Gastrocnemius medialis (tissue), 4 donors: Measurements from ENCODE around the gene CDH23. TPM values are rescaled to one million over a fixed set of nuclear protein-coding genes. Genes with fewer than 3 reads are reported as not detected.

Experiments used
- ATAC-seq, 2 donors: fragments of 150-250 bp; one replicate each; pipeline ENCODE4 v1.9.1; 2016
- DNase-seq, 2 donors: peaks; one replicate each; pipeline ENCODE4 v3.0.0-alpha.2; 2019
- H3K27ac ChIP-seq, 4 donors: fragments of 200-600 bp; sonication (generic); 1 replicate in 1 of 4; 2 replicates in 3 of 4; pipeline ENCODE4 v1.5.1; 2016 to 2018; ENCODE audit warnings: mild to moderate bottlenecking in 2 of 4, moderate library complexity in 1 of 4
- H3K27me3 ChIP-seq, 3 donors: fragments of 200-600 bp; sonication (generic) in 2 of 3; 1 replicate in 1 of 3; 2 replicates in 2 of 3; pipeline versions ENCODE4 v1.5.1 to v1.6.0; 2016 to 2019; ENCODE audit warnings: mild to moderate bottlenecking in 1 of 3, moderate library complexity in 1 of 3
- H3K36me3 ChIP-seq, 2 donors: fragments of 200-600 bp; sonication (generic) in 1 of 2; one replicate each; pipeline ENCODE4 v1.5.1; 2017 to 2018
- H3K4me1 ChIP-seq, 2 donors: fragments of 200-600 bp; sonication (generic) in 1 of 2; one replicate each; pipeline ENCODE4 v1.5.1; 2016 to 2017; ENCODE audit warnings: mild to moderate bottlenecking in 2 of 2
- H3K4me3 ChIP-seq, 4 donors: fragments of 200-600 bp; sonication (generic) in 3 of 4; 1 replicate in 1 of 4; 2 replicates in 3 of 4; pipeline ENCODE4 v1.5.1; 2016 to 2019; ENCODE audit warnings: mild to moderate bottlenecking in 2 of 4
- H3K9me3 ChIP-seq, 3 donors: fragments of 200-600 bp; sonication (generic) in 2 of 3; 1 replicate in 1 of 3; 2 replicates in 2 of 3; pipeline ENCODE4 v1.5.1; 2016 to 2019
- POLR2A ChIP-seq, 2 donors: fragments of 450-650 bp; IDR thresholded peaks; one replicate each; pipeline ENCODE4 v1.6.1; 2017; ENCODE audit warnings: antibody characterized with exemption in 2 of 2, mild to moderate bottlenecking in 2 of 2, moderate library complexity in 2 of 2
- in situ Hi-C, 4 donors: fragments of 200-750 bp; cut with MboI; loops; one replicate each; pipeline versions ENCODE4 v1.15.0 to v1.8.0; 2017; ENCODE audit warnings: low sequenced_read_pairs in 4 of 4
- intact Hi-C: fragments of 100-400 bp; cut with DNase I; formaldehyde crosslinking; loops from one replicate; pipeline ENCODE4 v1.15.1; 2023; ENCODE audit warnings: low total_unique reads
- total RNA-seq, 4 donors: library from RNA; depleted of rRNA; stranded (reverse); fragments of >200 nt; gene quantifications; one replicate each; pipeline versions ENCODE4 v1.1.0 to v1.2.3, GENCODE V29; 2016
- TF ChIP-seq, protein P1 (sequence below), 5 experiments: fragments of 450-650 bp in 3 of 5; fragments of 200-600 bp in 2 of 5; sonication (generic) in 2 of 5; IDR thresholded peaks in 4 of 5; conservative IDR thresholded peaks in 1 of 5; 1 replicate in 4 of 5; 2 replicates in 1 of 5; pipeline ENCODE4 v1.5.1; 2016 to 2019; ENCODE audit warnings: antibody characterized with exemption in 5 of 5, mild to moderate bottlenecking in 3 of 5, moderate library complexity in 3 of 5

The CDH23 gene
- total RNA-seq, 4 donors from 2014 or later = 0.53 to 1.8 (median 1.2) TPM

DNA sequence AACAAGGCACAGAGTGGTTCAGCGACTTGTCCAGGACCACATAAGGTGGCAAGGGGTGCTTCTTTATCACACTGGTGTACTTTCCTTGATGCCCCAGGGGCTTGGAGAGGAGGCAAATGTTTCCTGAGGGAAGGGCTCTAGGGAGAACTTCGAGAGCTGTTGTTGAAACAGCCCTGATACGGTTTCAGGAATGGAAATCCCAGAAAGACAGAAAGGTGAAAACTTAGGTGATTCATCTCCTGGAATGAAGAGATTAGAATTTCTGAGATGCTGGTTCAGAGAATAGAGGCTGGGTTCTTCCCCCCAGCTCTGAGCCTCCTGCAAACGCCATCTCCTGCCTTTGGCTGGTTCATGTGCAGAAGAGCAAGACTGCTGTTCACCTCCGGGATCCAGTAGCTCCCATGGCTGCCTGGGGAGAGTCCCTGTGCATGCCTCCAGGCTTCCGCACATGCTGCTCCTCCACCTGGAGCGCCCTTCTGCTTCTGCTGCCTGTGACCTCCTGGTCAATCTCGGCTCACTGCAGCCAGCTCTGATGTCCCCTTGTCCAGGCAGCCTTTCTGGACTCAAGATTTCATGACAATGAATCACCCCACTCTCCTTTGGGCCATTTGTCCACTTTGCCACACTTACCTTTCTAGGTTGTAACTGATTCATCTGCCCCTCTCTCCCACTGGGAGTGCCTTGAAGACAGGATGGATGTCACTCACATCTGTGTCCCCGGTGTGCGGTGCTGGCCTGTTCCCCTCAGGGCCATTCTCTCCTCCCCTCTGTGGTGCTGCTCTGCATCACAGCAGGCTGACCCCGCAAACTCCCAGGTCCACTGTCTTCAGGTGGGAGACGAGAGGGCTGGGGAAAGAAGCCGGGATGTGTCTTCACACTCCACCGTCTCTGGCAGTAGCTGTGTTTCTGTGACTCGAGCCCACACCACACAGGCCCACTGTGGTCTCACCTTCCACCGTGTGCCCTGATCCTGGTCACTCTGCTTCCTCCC, 3.6 kb upstream of the CDH23 start:
- ATAC-seq (no peak), DNase-seq (no peak)
- TF ChIP-seq, protein P1, sequence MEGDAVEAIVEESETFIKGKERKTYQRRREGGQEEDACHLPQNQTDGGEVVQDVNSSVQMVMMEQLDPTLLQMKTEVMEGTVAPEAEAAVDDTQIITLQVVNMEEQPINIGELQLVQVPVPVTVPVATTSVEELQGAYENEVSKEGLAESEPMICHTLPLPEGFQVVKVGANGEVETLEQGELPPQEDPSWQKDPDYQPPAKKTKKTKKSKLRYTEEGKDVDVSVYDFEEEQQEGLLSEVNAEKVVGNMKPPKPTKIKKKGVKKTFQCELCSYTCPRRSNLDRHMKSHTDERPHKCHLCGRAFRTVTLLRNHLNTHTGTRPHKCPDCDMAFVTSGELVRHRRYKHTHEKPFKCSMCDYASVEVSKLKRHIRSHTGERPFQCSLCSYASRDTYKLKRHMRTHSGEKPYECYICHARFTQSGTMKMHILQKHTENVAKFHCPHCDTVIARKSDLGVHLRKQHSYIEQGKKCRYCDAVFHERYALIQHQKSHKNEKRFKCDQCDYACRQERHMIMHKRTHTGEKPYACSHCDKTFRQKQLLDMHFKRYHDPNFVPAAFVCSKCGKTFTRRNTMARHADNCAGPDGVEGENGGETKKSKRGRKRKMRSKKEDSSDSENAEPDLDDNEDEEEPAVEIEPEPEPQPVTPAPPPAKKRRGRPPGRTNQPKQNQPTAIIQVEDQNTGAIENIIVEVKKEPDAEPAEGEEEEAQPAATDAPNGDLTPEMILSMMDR (IDR thresholded peaks at IDR 0.05 in 4 of 5, conservative IDR thresholded peaks at IDR 0.05 in 1 of 5) = no peak
- TF ChIP-seq POLR2A (IDR thresholded peaks at IDR 0.05) = no peak
- Histone ChIP-seq H3K27ac (no peak overlapping the region), H3K4me1 (peaks cover 5 to 8% of the 10 kb centered on the region in 2 donors), H3K9me3 (no peaks in the 10 kb centered on the region), H3K4me3 (no peak overlapping the region), H3K27me3 (peaks cover 10 to 13% (median 10%) of the 10 kb centered on the region in 3 donors), H3K36me3 (no peaks in the 10 kb centered on the region)
- intact Hi-C loops = no loop called here
- in situ Hi-C loops = loop anchor here in 3 of 4 donors (10.0 to 25.0 kb wide), 2 partner anchors 172 to 419 kb away; no protein-coding TSS in a partner anchor

DNA sequence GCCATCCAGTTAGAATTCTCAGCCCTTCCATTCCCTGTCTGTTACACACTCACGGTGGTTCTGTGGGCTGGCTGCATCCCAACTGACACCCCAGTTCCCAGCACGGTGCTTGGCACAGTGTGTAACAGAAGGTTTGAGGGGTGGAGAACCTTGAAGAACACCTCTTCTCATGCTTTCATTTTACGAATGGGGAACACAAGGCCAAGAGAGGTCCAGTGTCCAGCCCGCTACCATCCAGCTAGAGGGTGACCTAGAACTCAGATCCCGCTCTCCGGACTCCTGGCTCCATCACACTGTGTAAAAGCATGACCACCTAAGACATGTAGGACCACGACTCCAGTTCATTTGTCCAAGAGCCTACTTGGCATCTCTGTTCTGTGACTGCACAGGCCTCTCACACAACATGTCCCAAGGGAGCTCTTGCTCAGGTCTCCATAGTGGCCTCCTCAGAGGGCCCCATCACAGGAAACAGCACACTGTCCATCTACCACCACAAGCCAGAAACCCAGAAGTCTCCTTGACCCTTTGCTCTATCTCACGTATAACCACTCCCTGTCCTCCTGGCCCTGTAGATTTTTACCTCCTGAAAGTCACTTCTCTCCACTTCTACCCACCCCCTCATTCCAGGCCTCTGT, 2.8 kb upstream of the CDH23 start:
- H3K27me3 ChIP-seq = peaks cover 16 to 19% (median 19%) of the 10 kb centered on the region in 3 donors
- TF ChIP-seq, protein P1 (IDR thresholded peaks at IDR 0.05 in 4 of 5, conservative IDR thresholded peaks at IDR 0.05 in 1 of 5) = no peak
- no peak for TF ChIP-seq POLR2A (IDR thresholded peaks at IDR 0.05)
- ATAC-seq (no peak), DNase-seq (no peak)
- H3K27ac ChIP-seq = no peak overlapping the region
- no peaks in the 10 kb centered on the region for H3K9me3 ChIP-seq
- H3K4me3 ChIP-seq = no peak overlapping the region
- in situ Hi-C loops (loop anchor here in 3 of 4 donors (10.0 to 25.0 kb wide), 2 partner anchors 171 to 418 kb away; no protein-coding TSS in a partner anchor), intact Hi-C loops (no loop called here)
- H3K4me1 ChIP-seq = peaks cover 7 to 10% of the 10 kb centered on the region in 2 donors
- no peaks in the 10 kb centered on the region for H3K36me3 ChIP-seq

DNA sequence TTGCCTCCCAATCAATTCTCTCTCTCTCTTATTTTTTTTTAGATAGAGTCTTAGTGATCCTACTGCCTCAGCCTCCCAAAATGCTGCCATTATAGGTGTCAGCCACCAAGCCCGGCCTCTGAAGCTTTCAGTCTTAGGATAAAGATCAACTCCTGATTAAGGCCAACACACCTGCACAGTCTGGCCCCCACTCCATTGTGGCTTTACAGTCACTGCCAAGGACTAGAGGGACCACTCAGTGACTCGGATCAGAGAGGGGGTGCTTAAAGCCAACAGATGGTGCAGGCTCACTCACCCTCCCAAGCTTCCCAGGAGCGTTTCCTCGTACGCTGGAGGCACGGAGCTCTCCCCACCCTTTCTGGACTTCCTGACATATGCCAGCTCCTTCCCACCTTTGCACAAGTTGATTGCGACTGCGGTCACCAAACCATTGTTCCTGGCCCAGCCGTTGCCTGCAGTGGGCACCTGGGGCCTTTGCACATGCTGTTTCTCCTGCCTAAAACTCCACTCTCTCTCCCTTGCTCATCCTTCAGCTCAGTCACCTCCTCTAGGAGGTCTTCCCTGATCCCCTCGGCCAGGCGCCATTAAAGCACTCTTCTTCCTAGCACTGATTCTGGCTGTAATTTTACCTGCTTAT, 1.7 kb upstream of the CDH23 start:
- H3K4me3 ChIP-seq = no peak overlapping the region
- no peaks in the 10 kb centered on the region for H3K36me3 ChIP-seq
- TF ChIP-seq, protein P1 (IDR thresholded peaks at IDR 0.05 in 4 of 5, conservative IDR thresholded peaks at IDR 0.05 in 1 of 5) = no peak
- no peak for TF ChIP-seq POLR2A (IDR thresholded peaks at IDR 0.05)
- ATAC-seq = no peak
- no peak for DNase-seq
- intact Hi-C loops (loop anchor here (1.0 to 5.0 kb wide), 3 partner anchors 87 to 312 kb away; no protein-coding TSS in a partner anchor), in situ Hi-C loops (loop anchor here in 3 of 4 donors (10.0 to 25.0 kb wide), 2 partner anchors 170 to 417 kb away; no protein-coding TSS in a partner anchor)
- H3K27ac ChIP-seq = no peak overlapping the region
- H3K27me3 ChIP-seq = peaks cover 21 to 30% (median 29%) of the 10 kb centered on the region in 3 donors
- peaks cover 7 to 10% of the 10 kb centered on the region in 2 donors for H3K4me1 ChIP-seq
- H3K9me3 ChIP-seq = no peaks in the 10 kb centered on the region

DNA sequence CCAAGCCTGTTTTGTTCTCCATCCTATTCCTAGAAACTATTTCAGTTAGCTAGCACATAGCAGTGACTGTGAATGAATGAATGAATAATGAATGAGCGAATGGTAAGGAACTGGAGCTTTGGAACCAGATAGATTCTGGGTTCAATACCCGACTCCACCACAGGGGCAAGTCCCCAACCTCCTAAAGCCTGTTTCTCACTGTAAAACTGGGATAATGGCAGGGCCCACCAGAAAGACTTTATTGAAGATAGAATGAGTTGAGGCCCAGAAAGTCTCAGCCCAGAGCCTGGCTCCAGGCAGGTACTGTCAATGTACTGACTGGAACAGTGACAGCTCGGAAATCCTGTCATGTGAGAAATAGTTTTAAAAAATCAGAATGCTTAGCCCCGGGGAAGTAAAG, 1.1 kb upstream of the CDH23 start:
- TF ChIP-seq POLR2A (IDR thresholded peaks at IDR 0.05) = no peak
- TF ChIP-seq, protein P1 (IDR thresholded peaks at IDR 0.05 in 4 of 5, conservative IDR thresholded peaks at IDR 0.05 in 1 of 5) = no peak
- ATAC-seq (no peak), DNase-seq (no peak)
- Histone ChIP-seq H3K27me3 (peaks cover 23 to 36% (median 34%) of the 10 kb centered on the region in 3 donors), H3K4me1 (peaks cover 7 to 10% of the 10 kb centered on the region in 2 donors), H3K36me3 (no peaks in the 10 kb centered on the region), H3K27ac (no peak overlapping the region), H3K9me3 (no peaks in the 10 kb centered on the region), H3K4me3 (no peak overlapping the region)
- intact Hi-C loops (loop anchor here (1.0 to 5.0 kb wide), 4 partner anchors 87 to 312 kb away; no protein-coding TSS in a partner anchor), in situ Hi-C loops (loop anchor here in 3 of 4 donors (10.0 to 25.0 kb wide), 2 partner anchors 169 to 417 kb away; no protein-coding TSS in a partner anchor)
